Measurements from ENCODE around the gene CLDN7.

GRCh38 chr17:7285679-7286078 is 23.4 kb upstream of the CLDN7 start:
- TF ChIP-seq, protein P1, sequence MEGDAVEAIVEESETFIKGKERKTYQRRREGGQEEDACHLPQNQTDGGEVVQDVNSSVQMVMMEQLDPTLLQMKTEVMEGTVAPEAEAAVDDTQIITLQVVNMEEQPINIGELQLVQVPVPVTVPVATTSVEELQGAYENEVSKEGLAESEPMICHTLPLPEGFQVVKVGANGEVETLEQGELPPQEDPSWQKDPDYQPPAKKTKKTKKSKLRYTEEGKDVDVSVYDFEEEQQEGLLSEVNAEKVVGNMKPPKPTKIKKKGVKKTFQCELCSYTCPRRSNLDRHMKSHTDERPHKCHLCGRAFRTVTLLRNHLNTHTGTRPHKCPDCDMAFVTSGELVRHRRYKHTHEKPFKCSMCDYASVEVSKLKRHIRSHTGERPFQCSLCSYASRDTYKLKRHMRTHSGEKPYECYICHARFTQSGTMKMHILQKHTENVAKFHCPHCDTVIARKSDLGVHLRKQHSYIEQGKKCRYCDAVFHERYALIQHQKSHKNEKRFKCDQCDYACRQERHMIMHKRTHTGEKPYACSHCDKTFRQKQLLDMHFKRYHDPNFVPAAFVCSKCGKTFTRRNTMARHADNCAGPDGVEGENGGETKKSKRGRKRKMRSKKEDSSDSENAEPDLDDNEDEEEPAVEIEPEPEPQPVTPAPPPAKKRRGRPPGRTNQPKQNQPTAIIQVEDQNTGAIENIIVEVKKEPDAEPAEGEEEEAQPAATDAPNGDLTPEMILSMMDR (IDR thresholded peaks at IDR 0.05 in 2 of 3, conservative IDR thresholded peaks at IDR 0.05 in 1 of 3; ENCODE audit: borderline replicate concordance in 1 of 3, insufficient read depth in 1 of 3, low read depth in 2 of 3, low read length in 2 of 3) = no peak
- TF ChIP-seq, protein P2, sequence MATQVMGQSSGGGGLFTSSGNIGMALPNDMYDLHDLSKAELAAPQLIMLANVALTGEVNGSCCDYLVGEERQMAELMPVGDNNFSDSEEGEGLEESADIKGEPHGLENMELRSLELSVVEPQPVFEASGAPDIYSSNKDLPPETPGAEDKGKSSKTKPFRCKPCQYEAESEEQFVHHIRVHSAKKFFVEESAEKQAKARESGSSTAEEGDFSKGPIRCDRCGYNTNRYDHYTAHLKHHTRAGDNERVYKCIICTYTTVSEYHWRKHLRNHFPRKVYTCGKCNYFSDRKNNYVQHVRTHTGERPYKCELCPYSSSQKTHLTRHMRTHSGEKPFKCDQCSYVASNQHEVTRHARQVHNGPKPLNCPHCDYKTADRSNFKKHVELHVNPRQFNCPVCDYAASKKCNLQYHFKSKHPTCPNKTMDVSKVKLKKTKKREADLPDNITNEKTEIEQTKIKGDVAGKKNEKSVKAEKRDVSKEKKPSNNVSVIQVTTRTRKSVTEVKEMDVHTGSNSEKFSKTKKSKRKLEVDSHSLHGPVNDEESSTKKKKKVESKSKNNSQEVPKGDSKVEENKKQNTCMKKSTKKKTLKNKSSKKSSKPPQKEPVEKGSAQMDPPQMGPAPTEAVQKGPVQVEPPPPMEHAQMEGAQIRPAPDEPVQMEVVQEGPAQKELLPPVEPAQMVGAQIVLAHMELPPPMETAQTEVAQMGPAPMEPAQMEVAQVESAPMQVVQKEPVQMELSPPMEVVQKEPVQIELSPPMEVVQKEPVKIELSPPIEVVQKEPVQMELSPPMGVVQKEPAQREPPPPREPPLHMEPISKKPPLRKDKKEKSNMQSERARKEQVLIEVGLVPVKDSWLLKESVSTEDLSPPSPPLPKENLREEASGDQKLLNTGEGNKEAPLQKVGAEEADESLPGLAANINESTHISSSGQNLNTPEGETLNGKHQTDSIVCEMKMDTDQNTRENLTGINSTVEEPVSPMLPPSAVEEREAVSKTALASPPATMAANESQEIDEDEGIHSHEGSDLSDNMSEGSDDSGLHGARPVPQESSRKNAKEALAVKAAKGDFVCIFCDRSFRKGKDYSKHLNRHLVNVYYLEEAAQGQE (IDR thresholded peaks at IDR 0.05; ENCODE audit: low read depth) = no peak
- TF ChIP-seq ATF3 (IDR thresholded peaks at IDR 0.05) = no peak
- TF ChIP-seq POLR2AphosphoS5 (IDR thresholded peaks at IDR 0.05; ENCODE audit: low read depth, low read length) = no peak
- TF ChIP-seq SRF (IDR thresholded peaks at IDR 0.05; ENCODE audit: low read depth) = no peak
- TF ChIP-seq EZH2 (IDR thresholded peaks at IDR 0.05) = no peak
- no peak for TF ChIP-seq POLR2A (IDR thresholded peaks at IDR 0.05; ENCODE audit: borderline replicate concordance, extremely low read depth, insufficient read depth, insufficient read length)
- TF ChIP-seq RAD21 (IDR thresholded peaks at IDR 0.05; ENCODE audit: low read depth) = no peak
- TF ChIP-seq EZH2phosphoT487 (IDR thresholded peaks at IDR 0.05; ENCODE audit: borderline replicate concordance) = no peak
- no peak for TF ChIP-seq CEBPB (IDR thresholded peaks at IDR 0.05; ENCODE audit: low read depth)
- no peak for TF ChIP-seq SP1 (IDR thresholded peaks at IDR 0.05; ENCODE audit: low read depth)
- TF ChIP-seq, protein P3, sequence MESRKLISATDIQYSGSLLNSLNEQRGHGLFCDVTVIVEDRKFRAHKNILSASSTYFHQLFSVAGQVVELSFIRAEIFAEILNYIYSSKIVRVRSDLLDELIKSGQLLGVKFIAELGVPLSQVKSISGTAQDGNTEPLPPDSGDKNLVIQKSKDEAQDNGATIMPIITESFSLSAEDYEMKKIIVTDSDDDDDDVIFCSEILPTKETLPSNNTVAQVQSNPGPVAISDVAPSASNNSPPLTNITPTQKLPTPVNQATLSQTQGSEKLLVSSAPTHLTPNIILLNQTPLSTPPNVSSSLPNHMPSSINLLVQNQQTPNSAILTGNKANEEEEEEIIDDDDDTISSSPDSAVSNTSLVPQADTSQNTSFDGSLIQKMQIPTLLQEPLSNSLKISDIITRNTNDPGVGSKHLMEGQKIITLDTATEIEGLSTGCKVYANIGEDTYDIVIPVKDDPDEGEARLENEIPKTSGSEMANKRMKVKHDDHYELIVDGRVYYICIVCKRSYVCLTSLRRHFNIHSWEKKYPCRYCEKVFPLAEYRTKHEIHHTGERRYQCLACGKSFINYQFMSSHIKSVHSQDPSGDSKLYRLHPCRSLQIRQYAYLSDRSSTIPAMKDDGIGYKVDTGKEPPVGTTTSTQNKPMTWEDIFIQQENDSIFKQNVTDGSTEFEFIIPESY (IDR thresholded peaks at IDR 0.05; ENCODE audit: extremely low read depth, insufficient replicate concordance, low read length) = no peak
- TF ChIP-seq, protein P4, sequence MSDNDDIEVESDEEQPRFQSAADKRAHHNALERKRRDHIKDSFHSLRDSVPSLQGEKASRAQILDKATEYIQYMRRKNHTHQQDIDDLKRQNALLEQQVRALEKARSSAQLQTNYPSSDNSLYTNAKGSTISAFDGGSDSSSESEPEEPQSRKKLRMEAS (IDR thresholded peaks at IDR 0.05) = no peak
- TF ChIP-seq YY1 (IDR thresholded peaks at IDR 0.05; ENCODE audit: extremely low read depth, insufficient replicate concordance, low read depth, low read length) = no peak

Data from HCT116 (cell line).